Measurements from ENCODE around the gene SCAPER. TPM values are rescaled to one million over a fixed set of nuclear protein-coding genes. Genes with fewer than 3 reads are reported as not detected.

Gene SCAPER
- total RNA-seq, 2 donors from 2014 or later = 30.9 to 34.7 TPM

DNA sequence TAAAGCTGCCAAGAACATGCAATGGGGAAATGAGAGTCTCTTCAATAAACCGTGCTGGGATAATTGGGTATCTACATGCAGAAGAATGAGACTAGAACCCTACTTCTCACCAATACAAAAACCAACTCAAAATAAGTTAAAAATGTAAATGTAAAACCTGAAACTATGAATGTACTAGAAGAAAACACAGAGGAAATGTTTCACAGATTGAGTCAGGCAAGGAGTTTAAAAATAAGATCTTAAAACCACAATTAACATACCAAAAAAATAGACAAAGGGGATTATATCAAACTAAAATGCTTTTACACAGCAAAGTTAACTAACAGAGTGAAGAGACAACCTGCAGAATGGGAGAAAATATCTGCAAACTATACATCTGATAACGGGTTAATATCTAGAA, 478.2 kb downstream of the SCAPER start:
- no peak overlapping the region for H3K27ac Mint-ChIP-seq
- no peak overlapping the region for H3K4me3 Mint-ChIP-seq
- no peak for DNase-seq
- ATAC-seq (replicated peaks in 1 of 2) = no peak
- no peaks in the 10 kb centered on the region for H3K27me3 Mint-ChIP-seq (ENCODE audit: low read depth)
- H3K9me3 Mint-ChIP-seq = peaks cover 9 to 12% of the 10 kb centered on the region in 2 donors
- H3K36me3 Mint-ChIP-seq (ENCODE audit: insufficient read depth in 2 of 2) = peaks cover 8 to 15% of the 10 kb centered on the region in 2 donors
- no peaks in the 10 kb centered on the region for H3K4me1 Mint-ChIP-seq (ENCODE audit: low read depth)

DNA sequence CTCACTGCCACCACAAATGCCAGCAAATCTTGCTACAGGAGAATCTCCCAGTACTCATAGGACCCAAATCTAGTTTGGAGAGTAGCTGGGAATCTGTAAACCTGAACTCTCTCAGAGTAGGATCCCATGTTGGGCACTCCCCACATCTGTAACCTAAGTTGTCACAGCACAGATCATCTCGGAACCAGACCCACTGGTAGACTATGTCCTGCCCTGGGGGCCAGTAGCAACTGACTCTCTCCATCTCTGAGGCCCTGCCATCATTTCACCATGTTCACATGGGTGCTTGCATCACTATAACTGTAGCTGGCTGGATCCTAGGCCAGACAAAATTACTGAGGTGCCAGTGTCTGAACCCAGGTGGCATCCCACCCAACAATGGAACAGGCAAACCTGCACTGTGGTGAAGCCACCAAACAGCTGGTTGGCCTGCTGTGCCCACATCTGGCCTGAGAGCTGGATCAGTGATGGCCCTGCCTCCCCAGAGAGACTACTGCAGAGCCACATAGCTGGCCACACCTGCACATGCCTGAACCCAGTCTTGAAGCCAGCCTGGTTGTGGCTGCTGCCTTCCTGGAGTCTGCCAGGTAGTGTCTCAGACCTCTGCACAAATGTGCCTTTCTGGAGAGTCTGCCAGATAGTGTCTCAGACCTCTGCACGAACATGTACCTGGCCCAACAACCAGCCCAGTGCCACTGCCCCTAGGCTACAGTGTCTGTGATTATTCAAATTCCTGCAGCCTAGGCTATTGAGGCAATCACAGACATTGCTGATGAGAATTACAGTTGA, 486.6 kb downstream of the SCAPER start:
- Mint-ChIP-seq H3K9me3 (peaks cover 0 to 3% of the 10 kb centered on the region in 2 donors), H3K4me3 (no peak overlapping the region), H3K4me1 (ENCODE audit: low read depth) (no peaks in the 10 kb centered on the region), H3K36me3 (ENCODE audit: insufficient read depth in 2 of 2) (peaks cover 0 to 2% of the 10 kb centered on the region in 2 donors), H3K27ac (peak overlapping the region; percentile 15), H3K27me3 (ENCODE audit: low read depth) (no peaks in the 10 kb centered on the region)
- DNase-seq = no peak
- no peak for ATAC-seq (replicated peaks in 1 of 2)

GRCh38 chr15:76401285-76401684, 503.9 kb downstream of the SCAPER start:
- no peaks in the 10 kb centered on the region for H3K4me1 Mint-ChIP-seq (ENCODE audit: low read depth)
- DNase-seq (no peak), ATAC-seq (replicated peaks in 1 of 2) (no peak)
- H3K4me3 Mint-ChIP-seq = no peak overlapping the region
- H3K27me3 Mint-ChIP-seq (ENCODE audit: low read depth) = no peaks in the 10 kb centered on the region
- peaks cover 0 to 6% of the 10 kb centered on the region in 2 donors for H3K36me3 Mint-ChIP-seq (ENCODE audit: insufficient read depth in 2 of 2)
- H3K9me3 Mint-ChIP-seq = no peaks in the 10 kb centered on the region
- H3K27ac Mint-ChIP-seq = no peak overlapping the region

- Mint-ChIP-seq H3K36me3 (ENCODE audit: insufficient read depth in 2 of 2) (peaks cover 0 to 3% of the 10 kb centered on the region in 2 donors), H3K27me3 (ENCODE audit: low read depth) (no peaks in the 10 kb centered on the region), H3K4me1 (ENCODE audit: low read depth) (no peaks in the 10 kb centered on the region), H3K9me3 (no peaks in the 10 kb centered on the region), H3K4me3 (no peak overlapping the region), H3K27ac (no peak overlapping the region)
- no peak for DNase-seq
- ATAC-seq (replicated peaks in 1 of 2) = no peak
Observed at GRCh38 chr15:76398317-76399104, 506.6 kb downstream of the SCAPER start.

GRCh38 chr15:76393614-76394013, 511.5 kb downstream of the SCAPER start:
- H3K4me1 Mint-ChIP-seq (ENCODE audit: low read depth) = no peaks in the 10 kb centered on the region
- H3K4me3 Mint-ChIP-seq = no peak overlapping the region
- peak in 1 of 2 donors; percentile 56 for ATAC-seq (replicated peaks in 1 of 2)
- peak; percentile 3 to 4 for DNase-seq
- no peaks in the 10 kb centered on the region for H3K9me3 Mint-ChIP-seq
- H3K27me3 Mint-ChIP-seq (ENCODE audit: low read depth) = no peaks in the 10 kb centered on the region
- no peaks in the 10 kb centered on the region for H3K36me3 Mint-ChIP-seq (ENCODE audit: insufficient read depth in 2 of 2)
- H3K27ac Mint-ChIP-seq = no peak overlapping the region

DNA sequence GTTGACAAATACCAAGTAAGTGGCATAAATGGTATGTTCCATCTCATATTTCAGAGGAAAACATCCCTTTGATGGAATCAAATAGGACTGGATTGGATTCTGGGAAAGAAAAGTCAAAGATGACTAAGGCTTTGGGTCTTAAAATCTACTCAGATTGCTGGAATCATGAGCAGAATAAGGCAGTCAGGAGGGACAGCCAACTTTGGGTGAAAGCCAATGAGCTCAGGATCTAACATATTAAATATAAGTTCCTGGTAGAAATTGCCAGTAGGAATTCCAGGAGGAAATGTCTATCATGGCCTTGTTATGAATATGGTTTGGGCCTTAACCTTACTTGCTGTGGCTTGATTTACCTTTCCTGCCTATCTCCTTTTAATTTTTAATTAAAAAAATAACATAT, 513.3 kb downstream of the SCAPER start:
- peaks cover 0 to 3% of the 10 kb centered on the region in 2 donors for H3K36me3 Mint-ChIP-seq (ENCODE audit: insufficient read depth in 2 of 2)
- H3K27ac Mint-ChIP-seq = no peak overlapping the region
- H3K27me3 Mint-ChIP-seq (ENCODE audit: low read depth) = no peaks in the 10 kb centered on the region
- ATAC-seq (replicated peaks in 1 of 2) (no peak), DNase-seq (no peak)
- no peaks in the 10 kb centered on the region for H3K4me1 Mint-ChIP-seq (ENCODE audit: low read depth)
- no peaks in the 10 kb centered on the region for H3K9me3 Mint-ChIP-seq
- H3K4me3 Mint-ChIP-seq = no peak overlapping the region

GRCh38 chr15:76391309-76391708, 513.8 kb downstream of the SCAPER start:
- no peak overlapping the region for H3K27ac Mint-ChIP-seq
- DNase-seq = no peak
- no peaks in the 10 kb centered on the region for H3K27me3 Mint-ChIP-seq (ENCODE audit: low read depth)
- H3K4me1 Mint-ChIP-seq (ENCODE audit: low read depth) = no peaks in the 10 kb centered on the region
- no peaks in the 10 kb centered on the region for H3K9me3 Mint-ChIP-seq
- ATAC-seq (replicated peaks in 1 of 2) = no peak
- peaks cover 0 to 4% of the 10 kb centered on the region in 2 donors for H3K36me3 Mint-ChIP-seq (ENCODE audit: insufficient read depth in 2 of 2)
- H3K4me3 Mint-ChIP-seq = no peak overlapping the region

DNA sequence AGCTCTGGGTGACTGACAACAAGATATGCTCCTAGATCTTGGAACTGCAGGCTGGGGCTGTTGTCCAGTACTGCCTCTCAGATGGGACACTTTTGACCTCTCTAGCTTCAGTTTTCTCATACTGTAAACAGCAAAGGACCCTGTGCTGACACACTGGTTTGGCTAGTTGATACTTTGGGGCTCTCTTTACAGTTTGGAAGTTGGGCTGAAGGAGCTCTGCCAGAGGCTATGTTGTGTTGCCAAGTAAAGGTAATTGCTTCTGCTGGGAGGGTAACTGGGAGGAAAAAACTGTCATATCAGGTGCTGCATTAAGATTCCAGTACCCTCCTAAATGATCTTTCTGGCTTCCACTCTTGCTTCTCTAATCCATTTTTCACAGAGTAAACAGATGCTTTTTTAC, 514.6 kb downstream of the SCAPER start:
- ATAC-seq (replicated peaks in 1 of 2) (no peak), DNase-seq (no peak)
- Mint-ChIP-seq H3K4me3 (no peak overlapping the region), H3K4me1 (ENCODE audit: low read depth) (no peaks in the 10 kb centered on the region), H3K9me3 (no peaks in the 10 kb centered on the region), H3K36me3 (ENCODE audit: insufficient read depth in 2 of 2) (peaks cover 0 to 6% of the 10 kb centered on the region in 2 donors), H3K27ac (no peak overlapping the region), H3K27me3 (ENCODE audit: low read depth) (no peaks in the 10 kb centered on the region)

DNA sequence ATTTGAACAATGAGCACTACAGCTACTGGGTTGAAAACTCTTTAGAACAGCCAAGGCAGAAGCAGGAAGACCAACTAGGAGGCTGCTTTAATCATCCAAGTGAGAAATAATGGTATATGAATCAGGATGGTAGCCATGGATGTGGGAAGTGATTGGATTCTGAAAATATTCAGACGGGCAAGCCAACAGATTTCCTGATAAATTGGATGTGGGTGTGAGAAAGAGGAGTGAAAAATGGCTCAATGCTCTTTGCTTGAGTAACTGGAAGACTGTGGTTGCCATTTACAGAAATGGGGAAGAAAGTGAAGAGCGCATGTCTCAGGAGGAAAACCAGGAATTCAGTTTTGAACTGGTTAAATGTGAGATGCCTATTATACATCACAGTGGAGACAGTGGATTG, 518.2 kb downstream of the SCAPER start:
- Mint-ChIP-seq H3K27me3 (ENCODE audit: low read depth) (no peaks in the 10 kb centered on the region), H3K27ac (no peak overlapping the region), H3K9me3 (no peaks in the 10 kb centered on the region), H3K4me1 (ENCODE audit: low read depth) (peaks cover 9% of the 10 kb centered on the region), H3K4me3 (no peak overlapping the region), H3K36me3 (ENCODE audit: insufficient read depth in 2 of 2) (peaks cover 1 to 6% of the 10 kb centered on the region in 2 donors)
- DNase-seq = no peak
- no peak for ATAC-seq (replicated peaks in 1 of 2)

DNA sequence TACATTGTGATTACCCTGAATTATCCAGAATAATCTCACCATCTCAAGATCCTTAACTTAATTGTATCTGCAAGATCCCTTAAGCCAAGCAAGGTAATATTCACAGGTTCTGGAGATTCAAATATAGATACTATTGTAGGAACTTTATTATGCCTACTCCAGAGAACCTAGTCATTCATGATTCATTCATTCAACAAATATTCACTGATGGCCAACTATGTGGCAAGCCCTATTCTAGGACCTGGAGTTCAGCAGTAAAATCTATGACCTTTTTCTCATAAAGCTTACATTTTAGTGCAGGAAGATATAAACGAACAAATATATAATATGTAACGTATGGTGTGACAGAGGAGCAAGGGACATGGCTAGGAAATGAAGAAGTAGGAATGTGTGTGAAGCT, 519.0 kb downstream of the SCAPER start:
- ATAC-seq (replicated peaks in 1 of 2) (no peak), DNase-seq (no peak)
- Mint-ChIP-seq H3K4me3 (no peak overlapping the region), H3K36me3 (ENCODE audit: insufficient read depth in 2 of 2) (peaks cover 1 to 6% of the 10 kb centered on the region in 2 donors), H3K27ac (no peak overlapping the region), H3K9me3 (no peaks in the 10 kb centered on the region), H3K27me3 (ENCODE audit: low read depth) (no peaks in the 10 kb centered on the region), H3K4me1 (ENCODE audit: low read depth) (peaks cover 9% of the 10 kb centered on the region)

GRCh38 chr15:76384409-76384808, 520.7 kb downstream of the SCAPER start:
- ATAC-seq (replicated peaks in 1 of 2) = no peak
- DNase-seq = no peak

GRCh38 chr15:76382987-76383728, 522.0 kb downstream of the SCAPER start:
- H3K27ac Mint-ChIP-seq = no peak overlapping the region
- peaks cover 9% of the 10 kb centered on the region for H3K4me1 Mint-ChIP-seq (ENCODE audit: low read depth)
- H3K27me3 Mint-ChIP-seq (ENCODE audit: low read depth) = no peaks in the 10 kb centered on the region
- DNase-seq (no peak), ATAC-seq (replicated peaks in 1 of 2) (peak; percentile 81 to 87)
- peaks cover 1 to 9% of the 10 kb centered on the region in 2 donors for H3K36me3 Mint-ChIP-seq (ENCODE audit: insufficient read depth in 2 of 2)
- peak overlapping the region in 1 of 2 donors; percentile 20 for H3K4me3 Mint-ChIP-seq
- H3K9me3 Mint-ChIP-seq = no peaks in the 10 kb centered on the region

More at GRCh38 chr15:76384409-76384808, 520.7 kb downstream of the SCAPER start:
- H3K36me3 Mint-ChIP-seq (ENCODE audit: insufficient read depth in 2 of 2) = peaks cover 1 to 6% of the 10 kb centered on the region in 2 donors
- H3K27ac Mint-ChIP-seq = no peak overlapping the region
- no peaks in the 10 kb centered on the region for H3K27me3 Mint-ChIP-seq (ENCODE audit: low read depth)
- no peaks in the 10 kb centered on the region for H3K9me3 Mint-ChIP-seq
- H3K4me1 Mint-ChIP-seq (ENCODE audit: low read depth) = peaks cover 9% of the 10 kb centered on the region
- H3K4me3 Mint-ChIP-seq = no peak overlapping the region

- ATAC-seq (replicated peaks in 1 of 2) = no peak
- DNase-seq = no peak
- no peak overlapping the region for H3K27ac Mint-ChIP-seq
- H3K27me3 Mint-ChIP-seq (ENCODE audit: low read depth) = no peaks in the 10 kb centered on the region
- H3K9me3 Mint-ChIP-seq = no peaks in the 10 kb centered on the region
- H3K4me1 Mint-ChIP-seq (ENCODE audit: low read depth) = peaks cover 9% of the 10 kb centered on the region
- H3K36me3 Mint-ChIP-seq (ENCODE audit: insufficient read depth in 2 of 2) = peaks cover 1 to 6% of the 10 kb centered on the region in 2 donors
- no peak overlapping the region for H3K4me3 Mint-ChIP-seq
Observed at GRCh38 chr15:76381366-76381765, 523.8 kb downstream of the SCAPER start.
